GM19455 (cell line): ENCODE measurements around the gene C4orf54.

Experiments used
- ATAC-seq: cut with Tn5 transposase; IDR thresholded peaks from one replicate; pipeline ENCODE4 v1.9.1; 2021; ENCODE audit not compliant: unreplicated experiment

Gene C4orf54

GRCh38 chr4:99652596-99653436, 4.8 kb downstream of the C4orf54 start:
- no peak for ATAC-seq

DNA sequence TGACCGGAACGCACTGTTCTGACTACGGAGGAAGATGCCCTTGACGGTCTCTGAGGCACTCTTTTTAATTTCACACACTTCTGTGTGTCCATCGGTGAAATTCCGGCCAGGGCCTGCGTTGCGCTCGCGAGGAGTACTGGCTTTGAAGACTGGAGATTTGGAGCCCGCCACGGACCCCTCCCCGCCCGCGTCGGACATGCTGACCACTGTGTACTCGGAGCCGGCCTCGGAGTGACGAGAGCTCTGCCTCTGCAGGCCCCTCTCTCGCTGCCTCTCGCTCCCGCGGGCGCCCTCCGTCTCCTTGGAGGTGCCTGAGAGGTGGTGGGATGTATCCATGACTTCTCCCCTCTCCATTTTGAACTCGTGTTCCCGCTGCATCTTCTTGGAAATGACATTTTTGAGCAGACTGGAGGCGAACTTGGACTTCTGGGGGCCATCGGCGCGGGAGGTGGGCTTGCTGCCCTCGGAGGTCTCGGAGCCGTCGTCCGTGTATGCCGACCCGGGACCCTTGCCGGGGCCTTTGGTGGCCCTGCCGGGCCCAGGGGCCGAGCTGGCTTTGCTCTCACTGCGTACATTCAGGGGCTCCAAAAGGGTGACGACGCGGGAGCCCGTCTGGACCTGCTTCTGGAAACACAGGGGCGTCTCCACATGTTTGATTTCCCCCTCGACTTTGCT, 5.7 kb downstream of the C4orf54 start:
- no peak for ATAC-seq

DNA sequence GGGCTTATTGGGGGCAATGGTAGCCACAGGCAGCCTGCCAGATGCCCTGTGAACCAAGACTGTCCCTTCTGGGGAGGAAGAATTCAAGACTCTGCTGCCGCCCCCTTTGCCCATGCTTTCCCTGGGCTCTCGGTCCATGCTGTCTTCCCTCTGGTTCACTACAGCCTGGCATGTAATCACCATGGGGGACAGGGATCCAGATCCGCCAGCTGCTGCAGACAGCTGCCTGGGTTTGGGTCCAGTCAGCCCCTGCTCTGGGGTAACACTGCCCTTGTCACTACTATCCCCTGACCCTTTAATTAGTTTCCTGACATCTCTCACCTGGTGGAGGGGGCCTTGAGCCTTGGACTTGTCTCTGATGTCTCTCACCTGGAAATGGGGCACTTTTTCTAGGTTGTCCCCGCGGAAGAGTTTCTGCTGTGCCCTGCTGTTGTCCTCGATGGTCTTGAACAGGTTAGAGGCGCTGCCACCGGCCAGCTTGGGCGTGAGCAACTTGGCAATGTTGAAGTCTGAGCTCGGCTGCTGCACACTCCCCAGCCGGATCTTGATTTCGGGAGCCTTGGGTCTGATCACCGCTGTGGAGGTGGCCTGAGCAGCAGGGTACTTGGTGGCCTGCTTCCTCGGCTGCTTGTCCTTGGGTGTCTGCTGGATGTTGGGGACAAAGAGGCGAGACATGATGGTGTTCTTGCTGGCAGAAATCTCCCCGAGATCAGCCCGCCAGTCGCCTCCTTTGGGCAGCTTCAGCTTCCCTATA, 6.4 kb downstream of the C4orf54 start:
- no peak for ATAC-seq

GRCh38 chr4:99649778-99650177, 7.8 kb downstream of the C4orf54 start:
- no peak for ATAC-seq

- no peak for ATAC-seq
Measured at GRCh38 chr4:99649208-99649607, 8.4 kb downstream of the C4orf54 start.

GRCh38 chr4:99648321-99648720, 9.3 kb downstream of the C4orf54 start:
- no peak for ATAC-seq

GRCh38 chr4:99647071-99647470, 10.6 kb downstream of the C4orf54 start:
- no peak for ATAC-seq

DNA sequence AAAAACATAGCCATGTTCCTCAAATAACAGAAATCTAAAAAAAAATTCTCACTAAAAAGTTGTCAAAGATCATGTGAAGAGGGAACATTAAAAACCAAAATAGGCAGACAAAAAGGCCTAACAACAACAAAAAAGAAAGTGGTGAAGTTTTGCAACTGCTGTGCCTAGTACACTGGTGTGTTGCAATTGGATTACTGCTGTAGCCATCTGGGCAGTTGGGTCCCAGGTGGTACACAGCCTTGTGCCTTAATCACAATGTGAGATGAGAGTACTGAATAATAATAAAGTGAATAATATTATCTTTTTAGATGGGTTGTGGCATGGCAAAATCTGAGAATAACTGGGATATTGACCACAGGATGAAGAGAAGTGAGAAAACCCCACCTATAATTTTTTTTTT, 12.0 kb downstream of the C4orf54 start:
- ATAC-seq = no peak

DNA sequence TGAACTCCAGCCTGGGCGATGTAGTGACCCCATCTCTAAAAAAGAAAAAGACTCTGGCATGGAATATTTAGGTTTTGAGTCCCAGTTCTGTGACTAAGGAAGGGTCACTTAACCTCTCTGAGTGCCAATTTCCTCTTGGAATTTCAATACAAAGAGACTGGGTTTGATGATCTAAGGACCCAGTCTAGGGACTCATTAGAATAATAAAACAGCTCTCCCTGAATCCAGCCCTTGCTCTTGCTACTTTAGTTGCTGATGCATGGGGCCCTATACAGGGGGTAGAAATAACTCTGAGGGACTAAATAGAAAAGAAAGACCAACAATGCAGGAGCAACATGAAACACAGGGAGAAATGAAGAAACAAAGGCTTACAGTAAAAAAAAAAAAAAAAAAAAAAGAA, 12.6 kb downstream of the C4orf54 start:
- no peak for ATAC-seq

GRCh38 chr4:99644453-99644852, 13.2 kb downstream of the C4orf54 start:
- no peak for ATAC-seq

DNA sequence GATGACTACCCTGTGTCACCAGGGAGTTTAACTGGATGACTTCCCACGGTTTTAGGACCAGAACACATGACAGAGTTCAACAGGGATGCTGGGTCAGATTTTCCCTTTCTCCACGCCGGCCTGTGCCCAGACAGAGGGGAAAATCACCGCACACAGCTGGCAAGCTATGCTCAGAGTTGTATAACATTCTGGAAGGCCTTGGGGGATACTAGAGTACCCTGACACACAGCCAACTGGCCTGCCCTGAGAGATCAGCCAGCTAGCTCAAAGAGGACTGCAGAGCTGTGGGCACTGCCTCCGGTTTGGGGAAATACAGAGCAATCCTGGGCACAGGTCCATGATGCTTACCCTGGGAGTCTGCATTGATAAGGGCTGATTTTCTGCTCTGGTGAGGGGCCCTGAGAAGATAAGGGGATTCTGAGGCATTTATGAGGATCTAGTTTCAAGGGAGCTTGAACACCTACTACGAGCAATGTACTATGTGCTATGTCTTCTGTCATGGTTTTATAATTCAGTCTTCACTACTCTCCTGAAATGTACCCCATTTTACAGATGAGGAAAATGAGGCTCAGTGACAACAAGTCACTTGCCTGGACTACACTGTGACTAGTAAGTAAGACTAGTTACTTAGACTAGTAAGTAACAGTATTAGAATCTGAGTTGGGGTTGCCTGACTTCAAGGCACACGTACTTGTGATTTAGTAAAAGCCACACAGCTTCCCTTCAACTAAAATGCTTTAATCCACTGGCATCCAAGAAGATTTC, 14.7 kb downstream of the C4orf54 start:
- ATAC-seq = no peak

DNA sequence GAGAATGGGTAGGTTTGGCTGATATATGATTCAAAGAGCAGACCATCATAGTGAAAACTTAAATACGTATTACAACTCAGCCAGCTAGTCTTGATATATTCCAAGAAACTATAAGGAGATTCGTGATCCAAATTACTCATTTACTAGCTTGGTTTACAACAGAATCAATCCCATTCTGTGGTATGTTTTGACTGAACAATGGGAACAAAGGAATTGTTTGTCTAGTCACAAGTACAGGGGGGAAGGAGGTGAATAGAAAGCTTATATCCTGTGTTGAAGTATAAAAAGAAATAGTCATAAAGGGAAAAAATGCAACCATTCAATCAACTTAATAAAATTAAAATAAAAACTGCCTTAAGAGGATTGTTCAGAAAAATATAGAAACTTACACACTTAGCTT, 17.0 kb downstream of the C4orf54 start:
- ATAC-seq = no peak

GRCh38 chr4:99637174-99637573, 20.5 kb downstream of the C4orf54 start:
- no peak for ATAC-seq

GRCh38 chr4:99636422-99636821, 21.2 kb downstream of the C4orf54 start:
- no peak for ATAC-seq

DNA sequence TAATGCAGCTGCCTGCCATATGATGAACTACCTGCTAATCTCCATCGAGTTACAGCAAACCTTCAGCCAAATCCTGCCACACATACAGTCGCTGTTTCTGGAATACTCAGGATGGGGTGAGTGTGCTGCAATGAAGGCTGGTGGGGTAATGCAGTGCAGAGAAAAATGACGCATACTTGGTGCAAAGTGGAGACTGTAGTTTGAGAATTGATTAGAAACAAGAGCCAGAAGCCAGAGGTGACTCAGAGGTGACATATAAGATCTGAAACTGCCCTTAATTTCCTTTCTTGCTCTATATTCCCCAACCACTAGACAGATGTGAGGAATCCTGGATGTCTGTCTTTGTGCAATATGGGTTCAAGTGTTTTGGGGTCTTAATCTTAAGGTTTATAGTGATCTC, 22.0 kb downstream of the C4orf54 start:
- no peak for ATAC-seq

- no peak for ATAC-seq
Measured at GRCh38 chr4:99634742-99635360, 22.8 kb downstream of the C4orf54 start.

DNA sequence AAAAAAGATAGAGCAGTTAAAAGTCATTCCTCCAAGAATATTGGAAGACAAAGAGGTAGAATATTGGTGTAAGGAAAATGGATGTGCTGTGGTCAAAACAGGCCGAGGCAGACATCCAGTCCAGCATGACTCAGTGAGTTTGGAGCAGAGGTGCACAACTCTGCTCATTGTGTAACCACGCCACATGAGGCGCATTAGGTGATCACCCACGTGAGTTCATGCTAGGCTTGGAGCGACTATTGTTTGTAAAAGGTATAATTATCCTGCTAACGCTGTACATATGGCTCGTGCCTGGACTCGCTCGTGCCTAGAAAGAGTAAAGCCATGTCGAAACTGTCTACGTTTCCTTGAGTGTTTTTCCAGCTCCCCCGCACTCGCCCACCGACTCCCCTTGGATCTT, 23.9 kb downstream of the C4orf54 start:
- no peak for ATAC-seq

DNA sequence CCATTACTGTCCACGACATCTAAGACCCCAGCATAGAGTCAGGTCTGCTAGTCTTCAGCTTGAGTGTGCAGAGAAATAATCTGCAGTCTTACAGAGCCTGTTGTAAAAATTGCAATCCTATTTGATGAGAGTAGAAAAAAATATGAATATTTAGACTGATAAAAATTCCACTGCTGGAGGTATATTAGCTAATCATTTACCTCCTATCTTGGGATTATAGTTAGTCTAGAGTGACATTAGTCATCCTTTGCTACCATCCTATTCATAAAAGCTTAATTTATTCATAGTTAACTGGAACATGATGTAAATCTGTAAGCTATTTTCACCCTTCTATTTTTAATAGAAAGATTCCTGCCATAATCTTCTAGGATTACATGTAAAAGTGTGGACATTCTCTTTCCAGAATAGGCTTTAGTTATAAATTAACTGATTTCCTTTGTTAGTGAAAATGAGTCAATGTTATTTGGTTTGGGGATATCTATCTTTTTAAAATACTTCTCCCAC, 26.7 kb downstream of the C4orf54 start:
- no peak for ATAC-seq

- no peak for ATAC-seq
Measured at GRCh38 chr4:99629962-99630554, 27.6 kb downstream of the C4orf54 start.

GRCh38 chr4:99628040-99628439, 29.6 kb downstream of the C4orf54 start:
- no peak for ATAC-seq
